Right cardiac atrium (tissue), 5 donors: ENCODE data around the gene SRD5A1. TPM values are rescaled to one million over a fixed set of nuclear protein-coding genes. Genes with fewer than 3 reads are reported as not detected.

Experiments used
- ATAC-seq, 2 donors: fragments of 200-7000 bp; cut with Tn5 transposase; one replicate each; pipeline versions ENCODE4 v1.8.0 to v1.9.1; 2020; ENCODE audit warnings: moderate library complexity in 2 of 2, mild to moderate bottlenecking in 1 of 2
- DNase-seq, 3 donors: peaks; one replicate each; pipeline ENCODE4 v3.0.0-alpha.2; 2020
- H3K27ac ChIP-seq: one replicate; pipeline ENCODE4 v1.5.1; 2013; ENCODE audit warnings: mild to moderate bottlenecking, low read length, control low read depth, moderate library complexity
- H3K27me3 ChIP-seq: one replicate; pipeline ENCODE4 v1.6.1; 2013; ENCODE audit not compliant: control insufficient read depth, insufficient read depth
- H3K4me1 ChIP-seq: one replicate; pipeline ENCODE4 v1.6.1; 2013; ENCODE audit warnings: low read length; ENCODE audit not compliant: control insufficient read depth, insufficient read depth
- H3K4me3 ChIP-seq: one replicate; pipeline ENCODE4 v1.5.1; 2013; ENCODE audit warnings: low read length, control low read depth
- H3K9me3 ChIP-seq: one replicate; pipeline ENCODE4 v1.6.1; 2013; ENCODE audit warnings: low read length; ENCODE audit not compliant: control insufficient read depth
- WGBS: extraction: QIAGEN DNeasy Blood & Tissue Kit; methylation state at CpG from one replicate; pipeline ENCODE4 v1.1.7; 2013; 5-methylcytosine and 5-hydroxymethylcytosine counted together
- intact Hi-C, 4 donors: fragments of 100-400 bp; cut with DNase I; formaldehyde crosslinking; loops; one replicate each; pipeline versions ENCODE4 v1.11.0 to v1.14.0; 2022 to 2023
- polyA plus RNA-seq: library from polyadenylated mRNA; stranded (reverse); fragments of 200-250 nt; gene quantifications from one replicate; pipeline ENCODE4 v1.2.3, GENCODE V29; 2013
- total RNA-seq, 4 donors: library from RNA; stranded (reverse); fragmentation: NEBNext Ultra II Directional; extraction: Animal tissue kit (Norgen Biotek cat#: 25700); gene quantifications; one replicate each; pipeline ENCODE4 v1.2.1, GENCODE V29; 2021
- donor health status: healthy with polysubstance abuse.
- donor health status: DM: no; HTN: yes; CAD: no.
- donor health status: DM: no; HTN: no; CAD: no.
- donor health status: DM: no; HTN: yes; CAD: no; lungs with severe emphysema.
- donor health status: DM: yes; HTN: yes; CAD: no.

SRD5A1 gene
- total and polyA plus RNA-seq, 5 donors = 1.4 to 3.0 (median 2.9) TPM

- DNase-seq (no peak), ATAC-seq (no peak)
- Histone ChIP-seq H3K4me1 (no peaks in the 10 kb centered on the region), H3K27me3 (no peaks in the 10 kb centered on the region), H3K27ac (no peak overlapping the region), H3K9me3 (no peaks in the 10 kb centered on the region), H3K4me3 (no peak overlapping the region)
- intact Hi-C loops = no loop called here
- WGBS = 95% methylated on average over 6 of the region's 6 CpGs
Observed at GRCh38 chr5:6604341-6604740, 28.9 kb upstream of the SRD5A1 start.

GRCh38 chr5:6604946-6605345 is 28.3 kb upstream of the SRD5A1 start:
- H3K27me3 ChIP-seq = no peaks in the 10 kb centered on the region
- intact Hi-C loops = no loop called here
- H3K4me1 ChIP-seq = no peaks in the 10 kb centered on the region
- H3K4me3 ChIP-seq = no peak overlapping the region
- H3K27ac ChIP-seq = no peak overlapping the region
- DNase-seq (no peak), ATAC-seq (no peak)
- 94% methylated on average over 12 of the region's 12 CpGs for WGBS
- H3K9me3 ChIP-seq = no peaks in the 10 kb centered on the region

DNA sequence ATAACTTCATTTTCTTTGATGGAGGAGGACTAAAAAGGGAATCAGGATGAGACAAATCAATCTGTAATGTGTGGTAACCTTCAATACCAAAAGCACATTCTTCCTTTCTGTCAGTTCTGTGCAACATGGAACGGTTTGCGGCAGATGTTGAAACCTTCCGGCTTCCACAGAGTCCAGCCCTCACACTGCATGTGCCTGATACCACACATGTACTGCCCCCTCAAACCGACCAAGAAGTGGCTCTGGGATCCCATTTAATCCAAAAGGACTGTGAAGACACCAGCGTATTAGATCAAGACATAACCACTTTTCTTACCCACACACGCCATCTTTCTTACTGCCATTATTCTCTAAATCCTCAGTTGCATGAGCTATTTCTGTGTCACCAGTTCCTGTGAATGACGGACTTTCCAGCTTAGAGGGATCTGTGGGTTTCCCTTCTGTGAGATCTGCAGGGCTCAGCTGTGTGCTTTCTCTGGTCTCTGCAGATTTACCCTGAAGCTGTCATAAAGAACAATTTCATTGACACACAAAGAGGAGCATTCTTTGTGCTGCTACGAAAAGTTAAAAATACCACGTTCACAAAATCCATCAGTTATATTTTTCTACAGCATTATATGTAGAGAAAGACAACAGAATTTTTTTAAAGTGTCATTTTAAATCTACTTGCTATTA is 26.2 kb upstream of the SRD5A1 start:
- Histone ChIP-seq H3K27me3 (no peaks in the 10 kb centered on the region), H3K27ac (no peak overlapping the region), H3K4me3 (no peak overlapping the region), H3K4me1 (no peaks in the 10 kb centered on the region), H3K9me3 (no peaks in the 10 kb centered on the region)
- ATAC-seq (no peak), DNase-seq (no peak)
- 83% methylated on average over 9 of the region's 9 CpGs for WGBS
- intact Hi-C loops = loop anchor here in 1 of 4 donors (2.0 kb wide), 1 partner anchor 16 kb away; no protein-coding TSS in a partner anchor

DNA sequence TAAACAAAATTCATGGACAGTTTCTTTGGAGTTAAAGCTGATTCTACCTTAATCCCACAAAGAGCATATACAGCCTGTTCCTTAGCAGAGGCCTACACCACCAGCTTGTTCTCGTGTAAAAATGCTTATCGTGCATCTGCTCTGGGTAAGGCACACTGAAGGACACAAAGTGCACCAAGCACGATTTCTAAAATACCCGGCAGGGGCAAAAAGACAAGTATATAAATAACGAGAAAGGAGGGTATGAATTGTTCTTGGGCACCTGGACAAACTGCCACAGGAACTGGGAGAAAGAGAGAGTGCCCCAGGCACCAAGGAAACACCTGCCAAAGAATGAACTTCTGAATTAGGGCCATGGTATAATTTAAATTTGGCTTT is 25.7 kb upstream of the SRD5A1 start:
- no peak overlapping the region for H3K4me3 ChIP-seq
- DNase-seq (no peak), ATAC-seq (no peak)
- no peaks in the 10 kb centered on the region for H3K4me1 ChIP-seq
- WGBS = 89% methylated on average over 5 of the region's 5 CpGs
- no peaks in the 10 kb centered on the region for H3K9me3 ChIP-seq
- H3K27ac ChIP-seq = no peak overlapping the region
- intact Hi-C loops = loop anchor here in 1 of 4 donors (2.0 kb wide), 1 partner anchor 15 kb away; no protein-coding TSS in a partner anchor
- H3K27me3 ChIP-seq = no peaks in the 10 kb centered on the region

DNA sequence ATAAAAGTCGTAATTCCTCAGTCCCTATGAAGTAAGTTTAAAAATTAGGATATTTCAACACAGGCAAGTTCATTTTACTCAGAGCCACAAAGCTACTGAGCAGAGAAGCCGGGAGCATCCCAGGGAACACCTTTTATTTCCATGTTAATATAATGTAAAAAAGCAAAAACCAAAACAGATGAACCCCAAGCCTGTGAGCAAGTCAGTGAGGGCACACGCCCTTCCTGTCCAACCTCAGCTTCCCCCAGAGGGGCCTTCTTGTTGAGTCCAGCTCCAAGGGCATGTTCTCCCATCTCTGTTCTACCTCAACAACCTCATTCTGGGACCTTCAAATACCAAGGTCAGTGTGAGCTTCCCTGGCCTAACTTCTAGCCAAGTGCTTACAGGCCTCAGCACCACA is 25.2 kb upstream of the SRD5A1 start:
- intact Hi-C loops = no loop called here
- H3K27ac ChIP-seq = no peak overlapping the region
- ATAC-seq (no peak), DNase-seq (no peak)
- no peaks in the 10 kb centered on the region for H3K9me3 ChIP-seq
- no peaks in the 10 kb centered on the region for H3K4me1 ChIP-seq
- WGBS = 86% methylated on average over 3 of the region's 3 CpGs
- H3K4me3 ChIP-seq = no peak overlapping the region
- no peaks in the 10 kb centered on the region for H3K27me3 ChIP-seq

GRCh38 chr5:6611334-6612256 is 21.6 kb upstream of the SRD5A1 start:
- DNase-seq (no peak), ATAC-seq (no peak)
- peaks cover 6% of the 10 kb centered on the region for H3K9me3 ChIP-seq
- H3K4me1 ChIP-seq = no peaks in the 10 kb centered on the region
- intact Hi-C loops = no loop called here
- H3K27me3 ChIP-seq = no peaks in the 10 kb centered on the region
- H3K4me3 ChIP-seq = no peak overlapping the region
- 85% methylated on average over 20 of the region's 20 CpGs for WGBS
- H3K27ac ChIP-seq = no peak overlapping the region

DNA sequence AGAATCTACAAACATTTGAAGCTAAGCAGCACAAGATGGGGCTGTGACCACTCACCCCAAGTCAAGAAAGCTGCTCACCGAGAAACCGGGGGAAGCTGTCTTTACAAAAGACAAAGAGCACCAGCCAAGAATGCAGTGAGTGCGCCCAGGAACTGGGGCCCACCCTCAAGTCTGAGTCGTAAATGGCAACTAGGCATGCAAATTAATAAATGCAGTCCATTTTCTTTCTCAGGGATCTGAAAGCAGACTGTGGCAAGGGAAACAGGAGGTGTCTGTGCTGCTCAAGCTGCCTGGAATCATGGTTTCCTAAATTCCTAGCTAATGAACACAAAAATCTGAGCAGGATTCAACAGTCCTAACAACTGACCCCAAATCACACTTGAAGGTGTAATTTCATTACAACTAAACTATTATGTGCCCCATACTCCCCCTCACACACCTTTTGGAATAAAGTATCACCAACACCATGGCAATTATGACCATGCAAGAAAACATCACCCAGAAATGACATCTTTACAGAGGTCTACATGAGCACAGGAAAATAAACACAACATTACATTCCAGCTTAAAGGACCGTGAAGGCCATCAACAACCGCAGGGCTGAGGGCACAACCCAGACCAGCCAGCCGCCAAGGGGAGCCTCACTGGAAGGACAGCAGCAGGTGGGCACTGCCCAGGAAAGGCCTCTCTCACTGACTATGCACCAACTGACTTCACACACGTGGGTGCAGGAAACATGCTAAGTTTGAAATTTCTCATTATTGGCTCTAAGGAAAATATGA is 18.0 kb upstream of the SRD5A1 start:
- 80% methylated on average over 8 of the region's 8 CpGs for WGBS
- Histone ChIP-seq H3K4me3 (no peak overlapping the region), H3K27ac (no peak overlapping the region), H3K27me3 (no peaks in the 10 kb centered on the region), H3K9me3 (peaks cover 9% of the 10 kb centered on the region), H3K4me1 (no peaks in the 10 kb centered on the region)
- ATAC-seq = no peak
- intact Hi-C loops = no loop called here
- no peak for DNase-seq

GRCh38 chr5:6616632-6617031 is 16.6 kb upstream of the SRD5A1 start:
- H3K4me3 ChIP-seq = no peak overlapping the region
- DNase-seq = no peak
- intact Hi-C loops = no loop called here
- 86% methylated on average over 6 of the region's 6 CpGs for WGBS
- H3K27me3 ChIP-seq = no peaks in the 10 kb centered on the region
- H3K4me1 ChIP-seq = no peaks in the 10 kb centered on the region
- ATAC-seq = no peak
- H3K9me3 ChIP-seq = peaks cover 10% of the 10 kb centered on the region
- H3K27ac ChIP-seq = no peak overlapping the region

GRCh38 chr5:6623228-6623627 is 10.0 kb upstream of the SRD5A1 start:
- no peak overlapping the region for H3K4me3 ChIP-seq

DNA sequence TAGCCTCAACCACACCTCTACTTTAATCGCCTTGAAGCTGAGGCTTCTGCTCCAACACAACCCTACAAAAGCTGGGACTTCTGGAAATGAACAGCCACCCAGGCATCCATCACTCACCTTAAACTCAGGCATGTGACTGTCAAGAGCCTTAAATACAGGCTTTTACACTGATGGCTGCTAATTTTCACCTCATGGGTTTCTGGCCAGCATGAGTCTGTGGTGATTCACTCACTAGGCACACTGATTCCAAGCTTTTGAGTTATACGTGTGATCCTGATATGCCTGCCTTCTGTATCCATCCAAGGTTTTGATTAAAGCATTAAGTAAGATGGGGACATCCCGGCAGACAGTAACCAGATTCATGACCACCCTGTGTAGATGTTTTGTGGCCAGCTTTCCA is 9.3 kb upstream of the SRD5A1 start:
- H3K4me1 ChIP-seq = no peaks in the 10 kb centered on the region
- 99% methylated on average over 3 of the region's 3 CpGs for WGBS
- peaks cover 16% of the 10 kb centered on the region for H3K9me3 ChIP-seq

More at GRCh38 chr5:6623228-6623627, 10.0 kb upstream of the SRD5A1 start:
- no peak overlapping the region for H3K27ac ChIP-seq
- intact Hi-C loops = loop anchor here in 2 of 4 donors (2.0 to 10.0 kb wide), 2 partner anchors 16 to 92 kb away; partner anchors contain the start of gene TENT4A (in 1 of the 2)
- peaks cover 17% of the 10 kb centered on the region for H3K9me3 ChIP-seq
- no peak for ATAC-seq
- no peak for DNase-seq
- H3K4me1 ChIP-seq = no peaks in the 10 kb centered on the region
- no peaks in the 10 kb centered on the region for H3K27me3 ChIP-seq
- WGBS = 76% methylated on average over 4 of the region's 4 CpGs

More for the DNA sequence above, 9.3 kb upstream of the SRD5A1 start:
- H3K4me3 ChIP-seq = no peak overlapping the region
- DNase-seq = no peak
- ATAC-seq = no peak
- H3K27ac ChIP-seq = no peak overlapping the region
- H3K27me3 ChIP-seq = no peaks in the 10 kb centered on the region
- intact Hi-C loops = loop anchor here in 2 of 4 donors (2.0 to 10.0 kb wide), 2 partner anchors 17 to 91 kb away; partner anchors contain the start of gene TENT4A (in 1 of the 2)
